HepG2 (cell line): ENCODE results near the gene FNBP1L. TPM values are rescaled to one million over a fixed set of nuclear protein-coding genes. Genes with fewer than 3 reads are reported as not detected.
A peak's percentile ranks its signal among the peaks of the same experiment; 100 is the strongest.

Experiments used
- HMGXB4 ChIP-seq, 2 experiments: sonication (generic) in 1 of 2; formaldehyde crosslinking in 1 of 2; IDR thresholded peaks; 2 replicates each; pipeline versions ENCODE4 v1.4.0 to v1.6.1; 2018 to 2020; ENCODE audit warnings: missing genetic modification reagents in 2 of 2, borderline replicate concordance in 1 of 2, low read depth in 1 of 2, mild to moderate bottlenecking in 1 of 2, missing biosample characterization in 1 of 2
- HNRNPLL ChIP-seq: fragments of 200-400 bp; formaldehyde crosslinking; IDR thresholded peaks from 2 replicates; pipeline ENCODE4 v1.6.1; 2017; ENCODE audit warnings: mild to moderate bottlenecking, low read depth, low read length; ENCODE audit not compliant: poor library complexity, severe bottlenecking
- polyA plus RNA-seq, 8 experiments: library from polyadenylated mRNA; depleted of rRNA in 3 of 8; stranded (reverse) in 7 of 8; unstranded in 1 of 8; fragments of >200 nt; fragmentation: Illumina TruSeq in 4 of 8; extraction: Trizol in 4 of 8; gene quantifications; 2 replicates each; pipeline versions ENCODE4 v1.2.1 to v1.2.3, GENCODE V29; 2011 to 2016; ENCODE audit warnings: low read depth in 4 of 8, missing spikeins in 1 of 8, mixed read lengths in 1 of 8; ENCODE audit not compliant: insufficient read depth in 1 of 8
- total RNA-seq, 5 experiments: library from RNA; depleted of rRNA; stranded (reverse); fragments of >200 nt; fragmentation: Illumina TruSeq; extraction: Trizol; gene quantifications; 2 replicates each; pipeline ENCODE4 v1.2.3, GENCODE V29; 2016; ENCODE audit warnings: low read depth in 1 of 5
- TF ChIP-seq, protein P1 (sequence below): sonication (generic); formaldehyde crosslinking; IDR thresholded peaks from 2 replicates; pipeline ENCODE4 v1.5.0; 2020; ENCODE audit warnings: mild to moderate bottlenecking, missing genetic modification reagents, borderline replicate concordance
- TF ChIP-seq, protein P2 (sequence below): sonication (generic); formaldehyde crosslinking; IDR thresholded peaks from 2 replicates; pipeline ENCODE4 v1.4.0; 2020; ENCODE audit warnings: missing genetic modification reagents, low read depth, mild to moderate bottlenecking, borderline replicate concordance

Gene FNBP1L
- total and polyA plus RNA-seq, 2 of the 13 experiments (the other 11 are each of a cell fraction or from before 2014, with no cell fraction given): 24.1 to 27.1 TPM

- TF ChIP-seq, protein P1, sequence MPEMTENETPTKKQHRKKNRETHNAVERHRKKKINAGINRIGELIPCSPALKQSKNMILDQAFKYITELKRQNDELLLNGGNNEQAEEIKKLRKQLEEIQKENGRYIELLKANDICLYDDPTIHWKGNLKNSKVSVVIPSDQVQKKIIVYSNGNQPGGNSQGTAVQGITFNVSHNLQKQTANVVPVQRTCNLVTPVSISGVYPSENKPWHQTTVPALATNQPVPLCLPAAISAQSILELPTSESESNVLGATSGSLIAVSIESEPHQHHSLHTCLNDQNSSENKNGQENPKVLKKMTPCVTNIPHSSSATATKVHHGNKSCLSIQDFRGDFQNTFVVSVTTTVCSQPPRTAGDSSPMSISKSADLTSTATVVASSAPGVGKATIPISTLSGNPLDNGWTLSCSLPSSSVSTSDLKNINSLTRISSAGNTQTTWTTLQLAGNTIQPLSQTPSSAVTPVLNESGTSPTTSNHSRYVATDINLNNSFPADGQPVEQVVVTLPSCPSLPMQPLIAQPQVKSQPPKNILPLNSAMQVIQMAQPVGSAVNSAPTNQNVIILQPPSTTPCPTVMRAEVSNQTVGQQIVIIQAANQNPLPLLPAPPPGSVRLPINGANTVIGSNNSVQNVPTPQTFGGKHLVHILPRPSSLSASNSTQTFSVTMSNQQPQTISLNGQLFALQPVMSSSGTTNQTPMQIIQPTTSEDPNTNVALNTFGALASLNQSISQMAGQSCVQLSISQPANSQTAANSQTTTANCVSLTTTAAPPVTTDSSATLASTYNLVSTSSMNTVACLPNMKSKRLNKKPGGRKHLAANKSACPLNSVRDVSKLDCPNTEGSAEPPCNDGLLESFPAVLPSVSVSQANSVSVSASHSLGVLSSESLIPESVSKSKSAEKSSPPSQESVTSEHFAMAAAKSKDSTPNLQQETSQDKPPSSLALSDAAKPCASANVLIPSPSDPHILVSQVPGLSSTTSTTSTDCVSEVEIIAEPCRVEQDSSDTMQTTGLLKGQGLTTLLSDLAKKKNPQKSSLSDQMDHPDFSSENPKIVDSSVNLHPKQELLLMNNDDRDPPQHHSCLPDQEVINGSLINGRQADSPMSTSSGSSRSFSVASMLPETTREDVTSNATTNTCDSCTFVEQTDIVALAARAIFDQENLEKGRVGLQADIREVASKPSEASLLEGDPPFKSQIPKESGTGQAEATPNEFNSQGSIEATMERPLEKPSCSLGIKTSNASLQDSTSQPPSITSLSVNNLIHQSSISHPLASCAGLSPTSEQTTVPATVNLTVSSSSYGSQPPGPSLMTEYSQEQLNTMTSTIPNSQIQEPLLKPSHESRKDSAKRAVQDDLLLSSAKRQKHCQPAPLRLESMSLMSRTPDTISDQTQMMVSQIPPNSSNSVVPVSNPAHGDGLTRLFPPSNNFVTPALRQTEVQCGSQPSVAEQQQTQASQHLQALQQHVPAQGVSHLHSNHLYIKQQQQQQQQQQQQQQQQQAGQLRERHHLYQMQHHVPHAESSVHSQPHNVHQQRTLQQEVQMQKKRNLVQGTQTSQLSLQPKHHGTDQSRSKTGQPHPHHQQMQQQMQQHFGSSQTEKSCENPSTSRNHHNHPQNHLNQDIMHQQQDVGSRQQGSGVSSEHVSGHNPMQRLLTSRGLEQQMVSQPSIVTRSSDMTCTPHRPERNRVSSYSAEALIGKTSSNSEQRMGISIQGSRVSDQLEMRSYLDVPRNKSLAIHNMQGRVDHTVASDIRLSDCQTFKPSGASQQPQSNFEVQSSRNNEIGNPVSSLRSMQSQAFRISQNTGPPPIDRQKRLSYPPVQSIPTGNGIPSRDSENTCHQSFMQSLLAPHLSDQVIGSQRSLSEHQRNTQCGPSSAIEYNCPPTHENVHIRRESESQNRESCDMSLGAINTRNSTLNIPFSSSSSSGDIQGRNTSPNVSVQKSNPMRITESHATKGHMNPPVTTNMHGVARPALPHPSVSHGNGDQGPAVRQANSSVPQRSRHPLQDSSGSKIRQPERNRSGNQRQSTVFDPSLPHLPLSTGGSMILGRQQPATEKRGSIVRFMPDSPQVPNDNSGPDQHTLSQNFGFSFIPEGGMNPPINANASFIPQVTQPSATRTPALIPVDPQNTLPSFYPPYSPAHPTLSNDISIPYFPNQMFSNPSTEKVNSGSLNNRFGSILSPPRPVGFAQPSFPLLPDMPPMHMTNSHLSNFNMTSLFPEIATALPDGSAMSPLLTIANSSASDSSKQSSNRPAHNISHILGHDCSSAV (CRISPR knock-in tag): no peak
- TF ChIP-seq HNRNPLL (peak; percentile 45), HMGXB4 (CRISPR knock-in tag; IDR thresholded peaks at IDR 0.05; ENCODE audit: borderline replicate concordance in 1 of 2, low read depth in 1 of 2) (0 out of 4 replicates have a peak, but pooled peaks of 1 of the 2 experiments have one; percentile 67)
- TF ChIP-seq, protein P2, sequence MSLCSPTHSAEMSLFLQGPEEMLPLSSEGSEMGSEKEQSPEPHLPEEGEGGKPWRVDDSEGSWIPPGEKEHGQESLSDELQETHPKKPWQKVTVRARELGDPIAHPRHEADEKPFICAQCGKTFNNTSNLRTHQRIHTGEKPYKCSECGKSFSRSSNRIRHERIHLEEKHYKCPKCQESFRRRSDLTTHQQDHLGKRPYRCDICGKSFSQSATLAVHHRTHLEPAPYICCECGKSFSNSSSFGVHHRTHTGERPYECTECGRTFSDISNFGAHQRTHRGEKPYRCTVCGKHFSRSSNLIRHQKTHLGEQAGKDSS: 0 out of 2 replicates have a peak, but pooled peaks have one; percentile 48
These were observed 519 bp downstream of the FNBP1L start (continued) for GRCh38 chr1:93448292-93448982.
